GM12891 (cell line): Measurements from ENCODE around the gene RAB40C.

ENCODE experiments used
- POLR2A ChIP-seq: IDR thresholded peaks from 2 replicates; pipeline ENCODE4 v1.6.1; 2011; ENCODE audit warnings: low read depth, low read length, control low read depth
- POLR2AphosphoS5 ChIP-seq: IDR thresholded peaks from 2 replicates; pipeline ENCODE4 v1.6.1; 2011; ENCODE audit warnings: low read depth, low read length, control low read depth

GRCh38 chr16:540645-541340 is 49.1 kb upstream of the RAB40C start:
- TF ChIP-seq POLR2A (no peak), POLR2AphosphoS5 (no peak)
